H1 (cell line): Measurements from ENCODE around the gene TRUB1. TPM values are rescaled to one million over a fixed set of nuclear protein-coding genes. Genes with fewer than 3 reads are reported as not detected.

ENCODE experiments used
- CTCF ChIA-PET: fragments of 300-600 bp; sonication (Branson Sonifier 250); formaldehyde crosslinking; loops from one replicate; lab custom pipeline; 2021; ENCODE audit not compliant: partially characterized antibody; lab: Charles Lee
- POLR2A ChIA-PET: fragments of 300-600 bp; sonication (Branson Sonifier 250); formaldehyde crosslinking; loops from one replicate; lab custom pipeline; 2021; ENCODE audit warnings: inconsistent platforms; ENCODE audit not compliant: partially characterized antibody; lab: Charles Lee
- DNase-seq, 2 experiments: peaks; one replicate each; pipeline versions ENCODE4 v3.0.0 to v3.0.0-alpha.2; 2010 to 2022; ENCODE audit warnings: low spot score in 2 of 2, low read depth in 1 of 2, mixed read lengths in 1 of 2
- FAIRE-seq: peaks from 2 replicates; lab custom pipeline; 2011; peaks lifted over from hg19 to GRCh38; lab: Jason Lieb, UNC
- H2AFZ ChIP-seq: 2 replicates; pipeline ENCODE4 v1.8.1; 2012; ENCODE audit warnings: low read length, inconsistent platforms
- H2AK5ac ChIP-seq: 2 replicates; pipeline ENCODE4 v1.6.1; 2013; ENCODE audit warnings: low read depth, low read length
- H2BK120ac ChIP-seq: replicated peaks from 2 replicates; pipeline ENCODE3; 2013; ENCODE audit warnings: low read depth, low read length, inconsistent platforms
- H2BK12ac ChIP-seq: 2 replicates; pipeline ENCODE4 v1.6.1; 2013; ENCODE audit warnings: low read depth, low read length
- H2BK15ac ChIP-seq: 2 replicates; pipeline ENCODE4 v1.6.1; 2013; ENCODE audit warnings: low read length
- H2BK20ac ChIP-seq: 2 replicates; pipeline ENCODE4 v1.6.1; 2013; ENCODE audit warnings: low read length
- H2BK5ac ChIP-seq: 2 replicates; pipeline ENCODE4 v1.6.1; 2013; ENCODE audit warnings: low read depth, low read length
- H3K14ac ChIP-seq: 2 replicates; pipeline ENCODE4 v1.6.1; 2013; ENCODE audit warnings: inconsistent platforms; ENCODE audit not compliant: insufficient read length
- H3K18ac ChIP-seq: 2 replicates; pipeline ENCODE4 v1.6.1; 2013; ENCODE audit warnings: low read length; ENCODE audit errors: extremely low read depth
- H3K23ac ChIP-seq: 2 replicates; pipeline ENCODE4 v1.6.1; 2013; ENCODE audit warnings: inconsistent platforms; ENCODE audit not compliant: insufficient read length
- H3K23me2 ChIP-seq: 2 replicates; pipeline ENCODE4 v1.6.1; 2013; ENCODE audit warnings: low read depth, low read length
- H3K27ac ChIP-seq: 2 replicates; pipeline ENCODE4 v1.6.1; 2011; ENCODE audit warnings: low read depth, low read length, inconsistent platforms
- H3K27me3 ChIP-seq, 4 experiments: replicated peaks in 1 of 4; 1 replicate in 1 of 4; 2 replicates in 3 of 4; pipeline versions ENCODE4 v1.6.1 to v1.8.1; 2011 to 2013; ENCODE audit warnings: low read length in 3 of 4, mild to moderate bottlenecking in 3 of 4, inconsistent platforms in 2 of 4, mixed read lengths in 2 of 4, moderate library complexity in 1 of 4; ENCODE audit not compliant: control insufficient read depth in 3 of 4, insufficient read depth in 3 of 4; ENCODE audit errors: extremely low read depth in 1 of 4
- H3K36me3 ChIP-seq, 4 experiments: 2 replicates each; pipeline versions ENCODE4 v1.6.1 to v1.8.1; 2011 to 2013; ENCODE audit warnings: mild to moderate bottlenecking in 4 of 4, low read length in 3 of 4, moderate library complexity in 2 of 4, control low read depth in 1 of 4, inconsistent platforms in 1 of 4; ENCODE audit not compliant: insufficient read depth in 4 of 4, control insufficient read depth in 2 of 4
- H3K4ac ChIP-seq: replicated peaks from 2 replicates; pipeline ENCODE3; 2013; ENCODE audit warnings: low read length, low read depth, mixed read lengths, inconsistent platforms; ENCODE audit not compliant: insufficient read length
- H3K4me1 ChIP-seq, 4 experiments: replicated peaks in 1 of 4; 1 replicate in 1 of 4; 2 replicates in 3 of 4; pipeline versions ENCODE4 v1.6.1 to v1.8.1; 2011 to 2013; ENCODE audit warnings: low read length in 3 of 4, inconsistent platforms in 2 of 4, mixed read lengths in 1 of 4; ENCODE audit not compliant: insufficient read depth in 4 of 4, control insufficient read depth in 3 of 4
- H3K4me2 ChIP-seq, 2 experiments: 2 replicates each; pipeline versions ENCODE4 v1.6.1 to v1.8.1; 2011 to 2013; ENCODE audit warnings: low read depth in 2 of 2, low read length in 2 of 2, control low read depth in 1 of 2, inconsistent platforms in 1 of 2, mild to moderate bottlenecking in 1 of 2; ENCODE audit not compliant: insufficient read depth in 1 of 2
- H3K4me3 ChIP-seq, 4 experiments: fragments of 200-600, 300-600 bp in 1 of 4; sonication (generic), shearing (Covaris generic), sonication (Bioruptor Twin) in 1 of 4; 2 replicates each; pipeline versions ENCODE4 v1.5.1 to v1.8.1; 2011 to 2016; ENCODE audit warnings: low read length in 4 of 4, low read depth in 3 of 4, control low read depth in 2 of 4, inconsistent platforms in 2 of 4, mild to moderate bottlenecking in 2 of 4, mixed read lengths in 1 of 4, moderate library complexity in 1 of 4; ENCODE audit not compliant: insufficient read depth in 2 of 4; ENCODE audit errors: extremely low read depth in 1 of 4
- H3K56ac ChIP-seq: replicated peaks from 2 replicates; pipeline ENCODE3; 2013; ENCODE audit warnings: low read depth, mild to moderate bottlenecking, mixed read lengths, low read length, inconsistent platforms; ENCODE audit not compliant: insufficient read length
- H3K79me1 ChIP-seq: 2 replicates; pipeline ENCODE4 v1.6.1; 2013; ENCODE audit warnings: low read depth, low read length, control low read depth
- H3K79me2 ChIP-seq, 2 experiments: 2 replicates each; pipeline versions ENCODE4 v1.6.1 to v1.8.1; 2012 to 2013; ENCODE audit warnings: low read length in 2 of 2, mild to moderate bottlenecking in 2 of 2, inconsistent platforms in 1 of 2; ENCODE audit not compliant: insufficient read depth in 2 of 2, control insufficient read depth in 1 of 2
- H3K9ac ChIP-seq, 4 experiments: replicated peaks in 1 of 4; 1 replicate in 1 of 4; 2 replicates in 3 of 4; pipeline versions ENCODE4 v1.6.1 to v1.8.1; 2011 to 2013; ENCODE audit warnings: low read depth in 3 of 4, low read length in 3 of 4, control low read depth in 2 of 4, mild to moderate bottlenecking in 2 of 4, moderate library complexity in 2 of 4, inconsistent platforms in 1 of 4; ENCODE audit errors: extremely low read depth in 1 of 4
- H3K9me3 ChIP-seq, 2 experiments: 2 replicates each; pipeline versions ENCODE4 v1.6.1 to v1.8.1; 2012 to 2013; ENCODE audit warnings: mild to moderate bottlenecking in 2 of 2, moderate library complexity in 2 of 2, control low read depth in 1 of 2, inconsistent platforms in 1 of 2, low read depth in 1 of 2, low read length in 1 of 2, mixed read lengths in 1 of 2; ENCODE audit not compliant: insufficient read depth in 2 of 2
- H4K20me1 ChIP-seq, 2 experiments: replicated peaks in 1 of 2; 2 replicates each; pipeline versions ENCODE3 to v1.8.1; 2011 to 2013; ENCODE audit warnings: inconsistent platforms in 2 of 2, low read length in 2 of 2, mild to moderate bottlenecking in 1 of 2; ENCODE audit not compliant: insufficient read depth in 2 of 2, control insufficient read depth in 1 of 2
- H4K5ac ChIP-seq: 2 replicates; pipeline ENCODE4 v1.6.1; 2013; ENCODE audit warnings: low read length, low read depth, mixed read lengths, inconsistent platforms; ENCODE audit not compliant: insufficient read length
- H4K8ac ChIP-seq: 2 replicates; pipeline ENCODE4 v1.8.0; 2013; ENCODE audit warnings: mild to moderate bottlenecking, moderate library complexity, low read length, inconsistent platforms; ENCODE audit not compliant: insufficient read depth; ENCODE audit errors: extremely low read depth
- H4K91ac ChIP-seq: replicated peaks from 2 replicates; pipeline ENCODE3; 2013; ENCODE audit warnings: low read length, mixed read lengths, inconsistent platforms; ENCODE audit not compliant: insufficient read length
- ASH2L ChIP-seq: fragments of 200-600, 300-600 bp; sonication (generic); IDR thresholded peaks from one replicate; pipeline ENCODE4 v1.7.1; 2017; ENCODE audit warnings: low read length
- HDAC6 ChIP-seq: IDR thresholded peaks from one replicate; pipeline ENCODE4 v1.7.1; 2012; ENCODE audit warnings: low read depth, mild to moderate bottlenecking, inconsistent platforms, low read length, moderate library complexity
- PHF8 ChIP-seq: fragments of 200-600 bp; sonication (generic); conservative IDR thresholded peaks from 2 replicates; pipeline ENCODE4 v1.7.1; 2012; ENCODE audit warnings: low read depth, mild to moderate bottlenecking, inconsistent platforms, low read length, moderate library complexity
- SP1 ChIP-seq: IDR thresholded peaks from 2 replicates; pipeline ENCODE4 v1.6.1; 2011; ENCODE audit warnings: low read depth, low read length
- SP4 ChIP-seq: IDR thresholded peaks from 2 replicates; pipeline ENCODE4 v1.6.1; 2012; ENCODE audit warnings: low read length, inconsistent platforms
- TBP ChIP-seq: IDR thresholded peaks from 2 replicates; pipeline ENCODE4 v1.6.1; 2011; ENCODE audit warnings: low read depth, low read length, improper control_type of control experiment
- TCF12 ChIP-seq: IDR thresholded peaks from 2 replicates; pipeline ENCODE4 v1.6.1; 2011; ENCODE audit warnings: low read depth, mild to moderate bottlenecking, low read length
- WGBS, 2 experiments: shearing (Covaris generic) in 1 of 2; methylation state at CpG; one replicate each; pipeline versions ENCODE4 v1.1.6 to v1.1.7; 2013 to 2015; ENCODE audit warnings: low lambda C conversion rate in 2 of 2, mixed read lengths in 2 of 2, inconsistent platforms in 1 of 2, low coverage in 1 of 2, missing lambda C conversion rate in 1 of 2; ENCODE audit not compliant: insufficient replicate concordance in 2 of 2, insufficient coverage in 1 of 2, insufficient read length in 1 of 2; ENCODE audit errors: extremely low coverage in 1 of 2, missing lambda C conversion rate in 1 of 2; 5-methylcytosine and 5-hydroxymethylcytosine counted together
- polyA plus RNA-seq, 7 experiments: library from polyadenylated mRNA; depleted of rRNA in 3 of 7; stranded (reverse) in 5 of 7; unstranded in 2 of 7; fragments of >200 nt in 5 of 7; fragments of 200-250 nt in 2 of 7; gene quantifications; 1 replicate in 5 of 7; 2 replicates in 1 of 7; 4 replicates in 1 of 7; pipeline versions ENCODE4 v1.2.1 to v1.2.3, GENCODE V29; 2011 to 2013; ENCODE audit warnings: missing spikeins in 2 of 7, mixed read lengths in 2 of 7
- total RNA-seq: library from RNA; stranded (reverse); fragmentation: NEBNext Ultra II Directional; extraction: Animal tissue kit (Norgen Biotek cat#: 25700); gene quantifications from 2 replicates; pipeline ENCODE4 v1.2.1, GENCODE V29; 2021
- TF ChIP-seq, protein P1 (sequence below): IDR thresholded peaks from 2 replicates; pipeline ENCODE4 v1.6.1; 2011; ENCODE audit warnings: low read depth, mild to moderate bottlenecking, low read length; ENCODE audit not compliant: insufficient read depth

Gene TRUB1
- total and polyA plus RNA-seq, 2 of the 8 experiments (the other 6 are each of a cell fraction or from before 2014, with no cell fraction given), result 6.3 to 22.2 TPM

GRCh38 chr10:114975091-114975490 is 37.1 kb downstream of the TRUB1 start:
- H2BK120ac ChIP-seq, result no peak overlapping the region
- no peak overlapping the region for H3K27ac ChIP-seq
- WGBS, 2 experiments, result 90% methylated on average over 3 of the region's 3 CpGs; no CpG with 5 or more reads in 1 of the 2 experiments
- H3K9me3 ChIP-seq, result no peaks in the 10 kb centered on the region
- H2AFZ ChIP-seq, result no peak overlapping the region
- H3K36me3 ChIP-seq, result peaks cover 0 to 13% (median 3%) of the 10 kb centered on the region in 4 experiments; a peak in 3 of 8 replicates
- no peaks in the 10 kb centered on the region for H3K27me3 ChIP-seq
- no peak overlapping the region for H4K5ac ChIP-seq
- H4K8ac ChIP-seq, result no peak overlapping the region
- H2BK20ac ChIP-seq, result no peak overlapping the region
- no peak overlapping the region for H4K91ac ChIP-seq
- no peak overlapping the region for H3K23ac ChIP-seq
- no peaks in the 10 kb centered on the region for H3K79me1 ChIP-seq
- H2BK5ac ChIP-seq, result no peak overlapping the region
- no peak overlapping the region for H3K56ac ChIP-seq
- H3K4me2 ChIP-seq, result no peak overlapping the region
- no peak overlapping the region for H3K4me3 ChIP-seq
- peaks cover 0 to 8% (median 4%) of the 10 kb centered on the region in 4 experiments; a peak in 4 of 7 replicates for H3K4me1 ChIP-seq
- no peak overlapping the region for H2AK5ac ChIP-seq
- no peaks in the 10 kb centered on the region for H3K23me2 ChIP-seq
- ChIA-PET POLR2A (no interaction called here), CTCF (interaction anchor here (0.5 to 3.1 kb wide), 2 partner anchors 58 to 95 kb away, joined by 3 to 9 read pairs; no protein-coding TSS in a partner anchor)
- no peak overlapping the region for H3K9ac ChIP-seq
- no peak overlapping the region for H3K14ac ChIP-seq
- no peak overlapping the region for H2BK15ac ChIP-seq
- no peak overlapping the region for H3K4ac ChIP-seq
- no peak for DNase-seq
- H4K20me1 ChIP-seq, result peaks cover 0 to 3% of the 10 kb centered on the region in 2 experiments
- FAIRE-seq, result no peak
- no peak overlapping the region for H3K18ac ChIP-seq
- peaks cover 0 to 16% of the 10 kb centered on the region in 2 experiments; a peak in 2 of 4 replicates for H3K79me2 ChIP-seq
- no peak overlapping the region for H2BK12ac ChIP-seq
- TF ChIP-seq PHF8, result no peak
- TF ChIP-seq ASH2L, result no peak
- TF ChIP-seq TBP, result no peak
- TF ChIP-seq TCF12, result no peak
- TF ChIP-seq SP1, result no peak
- TF ChIP-seq HDAC6, result no peak
- TF ChIP-seq, protein P1, sequence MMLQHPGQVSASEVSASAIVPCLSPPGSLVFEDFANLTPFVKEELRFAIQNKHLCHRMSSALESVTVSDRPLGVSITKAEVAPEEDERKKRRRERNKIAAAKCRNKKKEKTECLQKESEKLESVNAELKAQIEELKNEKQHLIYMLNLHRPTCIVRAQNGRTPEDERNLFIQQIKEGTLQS, result no peak
- no peak for TF ChIP-seq SP4
